HT-29 (cell line): ENCODE data around the gene MAG. TPM values are rescaled to one million over a fixed set of nuclear protein-coding genes. Genes with fewer than 3 reads are reported as not detected.

Experiments used
- DNase-seq: peaks from one replicate; pipeline ENCODE4 v3.0.0-alpha.2; 2015; ENCODE audit warnings: low spot score
- total RNA-seq: library from RNA; depleted of rRNA; stranded (reverse); fragments of >200 nt; shearing (Covaris generic); gene quantifications from 2 replicates; pipeline ENCODE4 v1.2.3, GENCODE V29; 2014

MAG gene
- total RNA-seq, 1 experiment from 2014 or later: not detected

- DNase-seq: no peak
Measured at GRCh38 chr19:35317464-35318043, 25.6 kb downstream of the MAG start.

- peak; percentile 74 for DNase-seq
Measured at GRCh38 chr19:35318679-35319448, 26.9 kb downstream of the MAG start.

- DNase-seq: no peak
Measured at GRCh38 chr19:35320065-35320713, 28.2 kb downstream of the MAG start.

GRCh38 chr19:35321291-35321690 lies 29.3 kb downstream of the MAG start:
- DNase-seq: no peak

DNA sequence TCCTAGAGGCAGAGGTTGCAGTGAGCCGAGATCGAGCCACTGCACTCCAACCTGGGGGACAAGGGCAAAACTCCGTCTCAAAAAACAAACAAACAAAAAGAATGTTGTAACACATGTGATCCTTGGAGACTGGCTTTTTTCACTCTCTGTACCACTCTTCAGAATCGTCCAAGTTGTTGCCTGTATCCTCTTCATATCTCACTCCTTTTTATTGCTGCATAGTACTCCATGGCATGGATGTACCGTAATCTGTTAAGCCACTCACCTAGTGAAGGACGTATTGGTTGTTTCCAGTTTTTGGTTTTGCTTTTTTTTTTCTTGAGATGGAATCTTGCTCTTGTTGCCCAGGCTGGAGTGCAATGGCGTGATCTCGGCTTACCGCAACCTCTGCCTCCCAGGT lies 30.1 kb downstream of the MAG start:
- no peak for DNase-seq

- DNase-seq: peak; percentile 36
Measured at GRCh38 chr19:35327642-35328041, 35.7 kb downstream of the MAG start.

- no peak for DNase-seq
Measured at GRCh38 chr19:35328851-35329285, 36.9 kb downstream of the MAG start, which contains the start of gene CD22. Gene CD22, plus strand, starts transcription at chr19:35329187. Its CDS starts 2,854 bp downstream, at chr19:35332041.

GRCh38 chr19:35329323-35329722 lies 37.4 kb downstream of the MAG start:
- DNase-seq: no peak

- DNase-seq: no peak
Measured at GRCh38 chr19:35330475-35330874, 38.5 kb downstream of the MAG start.

DNA sequence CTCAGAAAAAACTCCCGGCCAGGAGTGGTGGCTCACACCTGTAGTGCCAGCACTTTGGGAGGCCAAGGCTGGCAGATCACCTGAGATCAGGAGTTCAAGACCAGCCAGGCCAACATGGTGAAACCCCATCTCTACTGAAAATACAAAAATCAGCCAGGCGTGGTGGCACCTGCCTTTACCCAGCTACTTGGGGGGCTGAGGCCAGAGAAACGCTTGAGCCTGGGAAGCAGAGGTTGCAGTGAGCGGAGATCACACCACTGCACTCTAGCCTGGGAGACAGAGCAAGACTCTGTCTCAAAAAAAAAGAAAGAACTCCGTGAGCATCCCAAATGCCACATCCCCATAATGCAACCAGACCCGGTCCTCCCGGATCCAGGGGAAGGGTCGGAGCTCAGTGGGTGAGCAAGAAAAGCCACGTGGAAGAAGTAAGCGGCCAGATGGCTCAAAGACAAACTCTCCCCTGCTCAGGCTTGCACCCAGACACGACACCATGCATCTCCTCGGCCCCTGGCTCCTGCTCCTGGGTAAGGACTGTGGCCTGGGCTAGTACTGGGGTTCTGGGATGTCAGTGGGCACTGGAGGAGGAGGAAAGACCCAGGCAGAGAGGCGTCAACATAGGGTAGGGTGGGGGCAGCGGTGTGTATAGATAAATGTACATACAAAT lies 39.7 kb downstream of the MAG start:
- no peak for DNase-seq

DNA sequence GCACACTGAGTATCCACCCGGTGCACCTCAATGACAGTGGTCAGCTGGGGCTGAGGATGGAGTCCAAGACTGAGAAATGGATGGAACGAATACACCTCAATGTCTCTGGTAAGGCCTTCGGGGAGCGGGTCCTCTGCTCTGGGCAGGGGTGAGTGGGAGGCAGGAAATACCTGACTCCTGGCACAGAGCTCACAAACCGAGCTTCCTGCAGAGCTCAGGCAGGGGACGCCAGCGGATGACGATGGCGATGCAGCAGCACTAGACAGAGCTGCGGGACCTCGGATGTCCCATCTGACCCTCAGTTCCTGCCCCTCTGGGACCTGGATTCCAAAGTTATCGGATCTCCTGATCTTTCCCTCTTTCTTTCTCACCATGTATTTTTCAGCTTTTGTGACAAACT lies 40.9 kb downstream of the MAG start:
- DNase-seq: no peak

- no peak for DNase-seq
Measured at GRCh38 chr19:35334144-35334753, 42.3 kb downstream of the MAG start.

DNA sequence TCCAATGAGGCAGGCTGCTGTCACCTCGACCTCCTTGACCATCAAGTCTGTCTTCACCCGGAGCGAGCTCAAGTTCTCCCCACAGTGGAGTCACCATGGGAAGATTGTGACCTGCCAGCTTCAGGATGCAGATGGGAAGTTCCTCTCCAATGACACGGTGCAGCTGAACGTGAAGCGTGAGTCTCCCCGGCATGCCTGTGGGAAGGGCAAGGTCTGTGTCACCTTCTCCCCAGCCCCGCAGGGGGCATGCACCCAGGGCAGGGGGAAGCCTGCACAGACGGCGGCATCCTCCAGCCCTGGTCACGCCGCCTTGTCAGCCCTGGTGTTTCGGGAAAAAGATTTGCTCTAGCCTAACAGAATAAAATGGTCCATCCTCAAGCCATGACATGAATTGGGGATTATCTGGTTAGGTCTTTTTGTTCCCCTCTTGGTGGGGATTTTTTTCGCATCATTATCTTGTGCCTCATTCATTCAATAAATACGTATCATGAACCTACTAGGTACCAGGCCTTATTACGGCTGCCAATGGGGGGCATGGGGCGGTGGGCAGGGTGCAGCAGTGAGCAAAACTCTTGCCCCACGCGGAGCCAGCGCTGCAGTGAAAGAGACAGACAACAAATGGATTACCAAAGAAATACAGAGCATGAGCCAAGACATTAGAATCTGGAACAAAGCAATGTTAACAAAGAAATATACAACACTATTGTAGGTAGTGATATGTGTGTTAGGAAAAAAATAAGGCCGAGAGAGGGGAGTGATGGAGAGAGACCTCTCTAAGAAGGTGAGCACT lies 44.4 kb downstream of the MAG start:
- DNase-seq: no peak

DNA sequence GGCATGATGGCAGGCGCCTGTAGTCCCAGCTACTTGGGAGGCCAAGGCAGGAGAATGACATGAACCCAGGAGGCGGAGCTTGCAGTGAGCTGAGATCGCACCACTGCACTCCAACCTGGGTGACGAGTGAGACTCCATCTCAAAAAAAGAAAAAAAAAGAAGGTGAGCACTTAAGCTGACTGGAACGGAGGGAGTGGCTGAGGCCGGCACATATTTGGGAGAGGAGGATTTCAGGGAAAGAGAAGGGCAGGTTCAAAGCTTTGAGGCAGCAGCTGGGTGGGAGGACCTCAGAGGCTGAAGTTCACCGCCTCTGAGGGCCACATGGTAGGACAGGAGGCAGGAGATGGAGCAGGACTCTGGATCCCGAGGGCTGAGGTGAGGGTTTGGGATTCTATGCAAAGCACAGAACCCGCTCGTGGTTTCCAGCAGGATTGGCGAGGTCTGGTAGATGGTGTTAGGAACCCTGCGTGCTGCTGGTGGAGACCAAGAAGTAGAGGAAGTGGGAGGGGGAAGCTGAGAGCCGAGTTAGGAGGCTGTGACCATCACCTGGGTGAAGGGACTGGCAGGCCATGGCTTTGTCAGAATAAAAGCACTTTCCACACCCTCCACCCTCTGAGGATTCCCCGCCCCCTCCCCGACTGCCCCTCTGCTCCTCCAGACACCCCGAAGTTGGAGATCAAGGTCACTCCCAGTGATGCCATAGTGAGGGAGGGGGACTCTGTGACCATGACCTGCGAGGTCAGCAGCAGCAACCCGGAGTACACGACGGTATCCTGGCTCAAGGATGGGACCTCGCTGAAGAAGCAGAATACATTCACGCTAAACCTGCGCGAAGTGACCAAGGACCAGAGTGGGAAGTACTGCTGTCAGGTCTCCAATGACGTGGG lies 45.4 kb downstream of the MAG start:
- DNase-seq: no peak

- DNase-seq: no peak
Measured at GRCh38 chr19:35337984-35338296, 46.0 kb downstream of the MAG start.

GRCh38 chr19:35340431-35340830 lies 48.5 kb downstream of the MAG start:
- no peak for DNase-seq

GRCh38 chr19:35341006-35341405 lies 49.0 kb downstream of the MAG start:
- DNase-seq: no peak

DNA sequence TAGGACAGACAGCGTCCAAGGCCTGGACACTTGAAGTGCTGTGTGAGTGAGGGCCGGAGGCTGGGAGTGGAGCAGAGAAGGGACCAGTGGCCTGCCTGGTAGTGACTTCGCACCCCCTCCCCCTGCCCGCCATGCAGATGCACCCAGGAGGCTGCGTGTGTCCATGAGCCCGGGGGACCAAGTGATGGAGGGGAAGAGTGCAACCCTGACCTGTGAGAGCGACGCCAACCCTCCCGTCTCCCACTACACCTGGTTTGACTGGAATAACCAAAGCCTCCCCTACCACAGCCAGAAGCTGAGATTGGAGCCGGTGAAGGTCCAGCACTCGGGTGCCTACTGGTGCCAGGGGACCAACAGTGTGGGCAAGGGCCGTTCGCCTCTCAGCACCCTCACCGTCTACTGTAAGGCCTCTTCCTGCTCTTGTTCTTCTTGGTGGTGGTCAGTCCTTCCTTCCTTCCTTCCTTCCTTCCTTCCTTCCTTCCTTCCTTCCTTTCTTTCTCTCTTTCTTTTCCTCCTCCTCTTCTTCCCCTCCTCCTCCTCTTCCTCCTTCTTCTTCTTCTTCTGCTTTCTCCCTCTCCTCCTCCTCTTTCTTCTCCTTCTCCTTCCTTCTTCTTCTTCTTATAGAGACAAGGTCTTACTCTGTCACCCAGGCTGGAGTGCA lies 49.7 kb downstream of the MAG start:
- no peak for DNase-seq

GRCh38 chr19:35342430-35342829 lies 50.5 kb downstream of the MAG start:
- no peak for DNase-seq
